NCI-H2081 (cell line): ENCODE data around the gene SPATA31D1.
"Not testable (repeated sequence)": the region's sequence is repeated elsewhere in the genome, so short reads cannot be mapped to it uniquely, and the experiment has no call there.

Experiments used
- DNase-seq, 2 experiments: peaks; one replicate each; lab custom pipeline; 2025; lab: John Stamatoyannopoulos, UW

SPATA31D1 gene

DNA sequence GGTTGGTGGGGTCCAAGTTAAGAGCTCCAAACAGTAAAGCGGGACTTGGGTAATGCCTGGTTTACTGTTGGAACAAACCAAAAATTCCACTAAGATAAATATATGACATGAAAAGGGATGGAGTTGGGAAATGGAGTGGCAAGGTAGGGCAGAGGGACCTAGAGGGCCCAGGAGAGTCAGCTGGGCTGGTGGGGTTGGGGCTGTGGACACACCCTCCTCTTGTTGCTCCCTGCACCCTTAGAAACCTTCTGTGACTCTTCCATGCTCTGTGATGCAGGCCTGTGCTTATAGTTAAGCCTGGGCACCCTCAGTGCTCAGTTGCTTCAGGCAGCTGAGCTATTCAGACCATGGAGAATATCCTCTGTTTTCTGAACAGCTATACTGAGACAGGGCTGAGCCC is at the start of gene SPATA31D1:
SPATA31D1 (plus strand) TSS at position 301 of the 400 bp plus-strand sequence; CDS start at position 348, 47 bp downstream.
- DNase-seq = not testable (repeated sequence)

DNA sequence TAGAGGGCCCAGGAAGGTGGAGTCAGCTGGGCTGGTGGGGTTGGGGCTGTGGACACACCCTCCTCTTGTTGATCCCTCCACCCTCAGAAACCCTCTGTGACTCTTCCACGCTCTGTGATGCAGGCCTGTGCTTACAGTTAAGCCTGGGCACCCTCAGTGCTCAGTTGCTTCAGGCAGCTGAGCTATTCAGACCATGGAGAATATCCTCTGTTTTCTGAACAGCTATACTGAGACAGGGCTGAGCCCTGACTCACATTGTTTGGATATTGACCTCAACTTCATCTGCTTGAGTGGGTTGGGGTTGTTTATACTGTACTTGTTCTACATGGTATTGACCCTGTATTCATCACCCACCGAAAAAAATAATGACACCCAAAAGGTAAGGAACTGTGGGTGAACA is 45.2 kb upstream of the SPATA31D1 start, which contains the start of gene SPATA31D3:
SPATA31D3 (plus strand) TSS at position 108 of the 400 bp plus-strand sequence; CDS start at position 194, 86 bp downstream.
- DNase-seq = not testable (repeated sequence)

DNA sequence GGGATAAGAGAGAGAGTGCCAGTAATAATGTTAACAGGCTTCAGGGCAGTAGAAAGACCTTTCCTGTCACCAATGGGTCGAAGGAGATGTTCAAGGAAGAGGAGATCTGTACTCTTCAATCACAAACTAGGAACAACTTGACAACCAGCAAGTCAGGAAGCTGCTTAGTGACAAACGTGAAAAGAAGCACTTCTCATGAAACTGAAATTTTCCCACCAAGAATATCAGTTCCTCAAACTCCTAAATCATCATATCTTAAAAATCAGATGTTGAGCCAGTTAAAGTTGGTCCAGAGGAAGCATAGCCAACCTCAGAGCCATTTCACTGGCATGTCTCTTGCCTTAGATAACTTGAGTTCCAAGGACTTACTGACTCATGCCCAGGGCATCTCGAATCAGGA is 39.9 kb upstream of the SPATA31D1 start:
- not testable (repeated sequence) for DNase-seq

DNA sequence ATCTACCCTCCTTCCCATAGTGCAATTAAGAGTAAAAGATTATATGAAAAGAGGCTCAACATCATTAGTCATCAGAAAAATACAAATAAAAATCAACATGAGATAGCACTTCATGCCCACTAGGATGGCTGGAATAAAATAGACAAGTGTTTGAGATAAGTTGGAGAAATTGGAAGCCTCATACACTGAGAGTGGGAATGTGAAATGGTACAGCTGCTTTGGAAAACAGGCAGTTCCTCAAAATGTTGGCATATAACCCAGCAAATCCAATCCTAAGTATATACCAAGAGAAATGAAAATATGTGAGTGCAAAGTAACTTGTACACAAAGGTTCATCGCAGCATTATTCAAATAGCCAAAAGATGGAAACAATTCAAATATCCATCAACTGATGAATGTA is 35.5 kb upstream of the SPATA31D1 start:
- DNase-seq = no peak

DNA sequence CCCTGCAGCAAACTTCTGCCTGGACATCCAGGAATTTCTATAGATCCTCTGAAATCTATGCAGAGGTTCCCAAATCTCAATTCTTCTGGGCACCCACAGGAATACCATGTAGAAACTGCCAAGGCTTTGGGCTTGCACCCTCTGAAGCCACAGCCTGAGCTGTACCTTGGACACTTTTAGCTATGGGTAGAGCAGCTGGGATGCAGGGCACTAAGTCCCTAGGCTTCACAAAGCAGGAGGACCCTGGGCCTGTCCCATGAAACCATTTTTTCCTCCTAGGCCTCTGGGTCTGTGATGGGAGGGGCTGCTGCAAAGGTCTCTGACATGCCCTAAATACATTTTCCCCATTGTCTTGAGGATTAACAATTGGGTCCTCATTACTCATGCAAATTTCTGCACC is 32.9 kb upstream of the SPATA31D1 start:
- no peak for DNase-seq

DNA sequence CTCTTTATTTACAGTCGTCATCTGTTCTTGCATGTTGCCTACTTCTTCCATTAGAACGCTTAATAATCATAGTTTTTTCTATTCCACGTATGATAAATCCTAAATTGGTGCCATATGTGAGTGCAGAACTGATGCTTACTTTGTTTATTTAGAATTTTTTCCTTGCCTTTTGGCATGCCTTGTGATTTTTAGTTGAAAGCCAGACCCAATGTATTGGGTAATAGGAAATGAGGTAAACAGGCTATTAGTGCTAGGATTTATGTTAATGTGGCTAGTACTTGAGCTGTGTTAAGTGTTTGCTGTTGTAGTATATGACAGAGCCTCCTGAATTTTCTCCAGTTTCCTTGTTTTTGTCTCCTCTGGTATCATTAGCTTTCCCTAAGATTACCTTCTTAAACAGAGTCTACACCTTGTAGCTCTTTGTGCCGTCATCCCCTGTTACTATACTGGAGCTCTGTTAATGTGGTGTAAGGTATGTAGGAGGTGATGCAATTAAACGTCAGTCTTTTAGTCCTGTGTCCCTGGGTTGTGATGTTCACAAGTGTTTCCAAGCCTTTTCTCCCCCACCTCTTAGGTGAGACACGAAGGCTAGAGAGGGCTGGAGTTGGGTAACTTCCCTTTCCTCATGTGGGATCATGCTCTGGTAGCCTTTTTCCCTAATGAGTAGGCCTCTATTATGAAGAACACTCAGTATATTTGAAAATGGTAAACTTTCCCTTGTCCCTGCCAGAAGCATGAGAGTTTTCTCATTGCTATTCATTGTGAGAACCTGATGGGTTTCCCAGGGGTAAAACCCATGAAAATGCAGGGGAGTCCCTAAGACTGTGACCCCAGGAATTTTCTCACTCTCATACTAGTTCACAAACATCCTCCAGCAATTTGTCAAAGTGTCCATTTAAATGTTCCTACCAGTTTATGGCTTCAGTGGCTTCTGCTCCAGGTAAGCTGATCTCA is 24.1 kb upstream of the SPATA31D1 start:
- DNase-seq = no peak

DNA sequence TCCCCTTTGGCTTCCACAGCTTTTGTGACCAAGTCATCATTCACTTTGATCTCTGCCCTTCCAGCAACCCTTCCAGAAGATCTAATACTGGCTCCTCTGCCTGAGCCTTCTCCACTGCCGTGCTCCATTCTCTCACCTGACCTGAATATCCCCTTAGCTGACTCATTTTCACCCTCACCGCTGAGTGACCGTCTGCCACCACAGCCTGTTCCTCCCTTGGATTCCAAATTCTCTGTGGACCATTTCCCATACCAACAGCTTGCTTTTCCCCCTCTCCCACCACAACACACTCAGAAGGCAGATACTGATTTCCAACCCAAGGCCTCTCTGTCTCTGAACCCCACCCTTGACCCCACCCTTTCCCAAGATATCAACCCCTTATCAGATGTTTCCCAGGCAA is 20.5 kb upstream of the SPATA31D1 start:
- no peak for DNase-seq

DNA sequence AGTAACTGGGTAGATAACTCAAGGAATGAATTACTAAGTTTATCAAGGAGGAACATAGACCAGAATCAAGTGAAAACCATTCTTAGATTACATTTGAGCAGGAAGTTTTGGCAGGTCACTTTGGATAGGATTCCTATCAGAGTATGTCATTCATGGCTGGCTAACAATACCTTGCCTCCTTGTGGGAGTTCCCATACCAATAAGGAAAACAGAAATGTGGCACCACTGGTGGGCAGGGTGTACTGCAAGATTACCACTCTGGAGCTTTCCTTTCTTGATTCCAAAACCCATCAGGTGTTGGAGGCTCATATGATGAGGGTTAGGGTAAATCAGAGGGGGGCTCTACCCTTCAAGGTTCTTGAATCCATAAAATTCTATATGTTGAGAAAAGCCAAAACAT is 18.6 kb upstream of the SPATA31D1 start:
- no peak for DNase-seq

DNA sequence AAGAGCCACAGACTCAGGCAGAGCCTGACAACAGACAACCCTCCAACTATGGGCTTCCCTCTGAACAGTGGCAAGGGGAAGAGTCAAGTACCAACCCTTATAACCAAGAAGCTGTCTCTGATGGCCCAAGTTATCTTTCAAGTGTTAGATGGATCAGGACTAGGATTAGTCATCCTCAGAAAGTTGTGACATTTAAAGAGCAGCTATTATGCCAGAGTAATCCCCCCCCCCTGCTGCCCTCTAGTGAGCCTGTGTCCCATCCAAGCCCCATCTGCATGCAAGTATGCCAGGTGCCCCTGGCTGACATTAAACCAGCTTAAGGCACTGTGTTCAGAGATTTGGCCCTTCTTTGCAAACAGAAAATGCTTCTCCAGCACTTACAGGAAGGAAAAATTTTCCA is 16.8 kb upstream of the SPATA31D1 start:
- no peak for DNase-seq

DNA sequence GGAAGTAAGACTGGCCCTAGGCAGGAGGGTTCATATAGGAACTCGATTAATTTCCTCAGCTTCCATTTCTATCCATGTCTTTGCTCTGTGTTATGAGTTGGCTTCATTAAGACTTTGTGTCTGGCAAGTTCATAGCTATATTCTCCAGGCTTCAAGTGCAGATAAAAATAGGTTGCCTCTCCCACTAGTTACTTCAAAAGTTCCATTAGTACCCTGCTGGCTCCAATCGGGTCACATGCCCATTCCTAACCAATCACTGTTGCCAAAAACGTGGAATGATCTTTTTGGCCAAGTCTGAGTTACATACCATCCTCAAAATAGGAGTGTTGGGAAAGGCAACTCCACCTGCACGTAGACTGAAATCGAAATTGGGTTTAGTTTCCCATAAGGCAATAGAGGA is 13.8 kb upstream of the SPATA31D1 start:
- DNase-seq = no peak

DNA sequence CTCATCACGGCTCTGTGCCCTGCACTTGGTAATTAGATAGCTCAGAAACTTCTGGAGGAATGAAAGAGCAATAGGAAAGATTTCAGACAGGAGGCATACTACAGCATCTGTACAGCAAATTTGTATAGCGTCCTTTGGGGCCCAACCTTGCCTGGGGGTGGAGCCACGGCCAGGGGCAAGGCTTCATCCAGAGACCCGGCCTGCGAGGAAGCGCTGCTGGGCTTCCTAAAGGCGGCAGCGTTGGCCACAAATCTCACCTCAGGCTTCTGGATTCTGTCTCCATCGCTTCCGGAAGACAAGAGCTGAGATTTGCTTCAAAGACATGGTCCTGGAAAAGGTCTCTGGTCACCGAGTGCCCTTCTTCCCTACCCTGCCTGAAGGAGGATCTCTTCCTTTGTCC is 12.2 kb upstream of the SPATA31D1 start:
- no peak for DNase-seq

DNA sequence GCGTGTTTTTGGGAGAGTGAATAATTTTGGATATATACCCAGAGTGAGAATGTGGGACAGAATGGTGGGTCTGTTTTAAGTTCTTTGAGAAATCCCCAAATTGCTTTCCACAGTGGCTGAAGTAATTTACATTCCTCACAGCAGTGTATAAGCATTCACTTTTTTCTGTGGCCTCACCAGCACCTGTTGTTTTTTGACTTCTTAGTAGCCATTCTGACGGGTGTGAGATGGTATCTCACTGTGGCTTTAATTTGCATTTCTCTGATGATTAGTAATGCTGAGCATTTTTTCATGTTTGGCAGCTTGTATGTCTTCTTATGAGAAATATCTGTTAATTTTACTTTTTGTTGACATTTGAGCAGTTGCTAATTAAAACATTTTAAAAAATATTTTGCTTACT is 9.4 kb upstream of the SPATA31D1 start:
- no peak for DNase-seq

DNA sequence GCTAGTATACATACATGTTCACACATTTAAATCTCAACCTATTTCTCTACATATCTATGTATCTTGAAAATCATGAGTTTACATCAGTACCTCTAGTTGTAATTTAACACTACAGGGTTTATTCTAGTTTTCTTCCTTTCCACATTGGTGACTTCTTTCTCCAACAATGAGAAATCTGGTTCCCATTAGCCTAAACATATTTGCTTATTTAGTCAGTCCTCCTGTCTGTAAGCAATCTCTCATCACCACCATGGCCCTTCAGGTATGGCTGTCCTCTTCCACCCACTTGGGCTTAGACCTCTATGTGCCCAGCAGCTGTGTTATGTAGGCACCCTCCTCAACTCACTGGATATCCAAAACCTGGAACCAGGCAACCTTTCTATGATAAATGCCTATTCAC is 8.0 kb upstream of the SPATA31D1 start:
- no peak for DNase-seq

DNA sequence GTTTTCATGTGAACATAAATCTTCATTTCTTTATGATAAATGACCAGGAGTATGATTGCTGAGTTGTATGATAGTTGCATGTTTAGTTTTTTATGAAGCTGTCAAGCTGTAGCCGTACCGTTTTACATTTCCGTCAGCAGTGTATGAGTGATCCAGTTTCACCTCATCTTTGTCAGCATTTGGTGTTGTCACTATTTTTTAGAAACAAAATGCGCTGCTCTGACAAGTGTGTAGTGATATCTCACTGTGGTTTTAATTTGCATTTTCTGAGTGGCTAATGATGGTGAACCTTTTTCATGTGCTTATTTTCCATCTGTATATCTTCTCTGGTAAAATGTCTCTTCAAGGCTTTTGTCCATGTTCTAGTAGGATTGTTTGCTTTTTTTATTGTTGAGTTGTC is 6.7 kb upstream of the SPATA31D1 start:
- DNase-seq = no peak

DNA sequence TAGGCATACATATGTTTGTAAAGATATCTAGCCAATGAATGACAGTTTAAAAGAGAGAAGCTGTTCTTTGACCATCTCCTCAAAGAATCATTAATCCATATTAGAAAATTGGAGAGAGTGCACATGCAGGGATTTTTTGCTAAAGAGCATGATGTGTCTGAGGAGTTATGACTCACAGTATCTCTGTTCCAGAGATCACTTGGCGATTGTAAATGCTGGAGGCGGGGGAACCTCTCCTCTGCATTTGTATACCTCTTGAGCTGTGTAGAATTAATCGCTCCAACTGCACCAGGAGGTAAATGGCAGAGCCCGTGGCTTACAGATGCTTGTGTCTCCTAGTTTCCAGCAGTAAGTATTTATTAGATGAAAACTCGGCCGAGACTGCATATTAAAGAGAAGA is 3.6 kb upstream of the SPATA31D1 start:
- no peak for DNase-seq

DNA sequence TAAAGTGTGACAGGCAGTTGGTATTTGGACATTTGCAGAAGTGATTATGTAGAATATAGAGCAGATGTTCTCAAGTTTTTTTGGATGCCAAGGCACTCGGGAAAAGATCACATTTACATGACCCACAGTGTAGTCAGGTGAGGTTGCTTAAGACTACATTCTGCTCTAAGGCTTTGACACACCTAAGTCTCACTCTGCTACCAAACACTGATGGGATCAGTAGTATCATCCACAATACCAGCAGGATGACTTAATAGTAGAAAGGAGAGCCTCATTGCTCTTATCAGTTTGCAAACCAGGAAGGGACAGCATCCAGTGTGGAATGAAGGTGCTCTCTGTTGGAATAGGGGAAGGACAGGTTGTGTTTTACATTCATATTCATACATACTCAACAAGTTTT is 2.5 kb upstream of the SPATA31D1 start:
- DNase-seq = no peak

DNA sequence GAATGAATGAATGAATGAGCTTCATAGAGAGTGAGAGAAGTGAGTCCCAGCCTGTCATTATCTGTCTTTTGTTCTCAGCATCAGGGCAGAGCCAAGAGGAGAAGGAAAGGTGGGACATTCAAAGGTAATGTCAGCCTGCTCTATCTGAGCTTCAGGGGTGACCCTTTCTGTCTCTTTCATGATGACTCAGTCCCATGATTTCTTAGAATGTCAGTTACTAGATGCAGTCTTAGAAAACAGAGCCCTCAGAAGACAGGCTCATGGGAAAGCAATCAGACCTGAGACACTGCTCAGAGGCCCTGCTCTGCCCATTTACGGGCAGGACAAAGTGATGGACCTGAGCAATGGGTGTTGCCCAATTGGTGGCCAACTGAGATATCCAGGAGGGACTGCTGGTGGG is 1.1 kb downstream of the SPATA31D1 start:
- no peak for DNase-seq

DNA sequence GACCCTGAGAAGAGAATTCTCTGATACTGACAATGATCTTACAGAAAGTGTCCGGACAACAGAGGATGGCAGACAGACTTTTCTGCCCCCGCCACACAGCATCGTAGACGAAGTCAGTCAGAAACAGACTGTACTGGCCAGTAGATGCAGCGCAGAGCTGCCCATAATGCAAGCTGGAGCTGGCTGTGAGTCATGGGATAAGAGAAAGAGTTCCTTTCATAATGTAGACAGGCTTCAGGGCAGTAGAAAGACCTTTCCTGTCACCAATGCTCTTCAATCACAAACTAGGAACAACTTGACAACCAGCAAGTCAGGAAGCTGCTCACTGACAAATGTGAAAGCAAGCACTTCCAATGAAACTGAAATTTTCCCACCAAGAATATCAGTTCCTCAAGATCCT is 5.1 kb downstream of the SPATA31D1 start:
- DNase-seq = no peak

DNA sequence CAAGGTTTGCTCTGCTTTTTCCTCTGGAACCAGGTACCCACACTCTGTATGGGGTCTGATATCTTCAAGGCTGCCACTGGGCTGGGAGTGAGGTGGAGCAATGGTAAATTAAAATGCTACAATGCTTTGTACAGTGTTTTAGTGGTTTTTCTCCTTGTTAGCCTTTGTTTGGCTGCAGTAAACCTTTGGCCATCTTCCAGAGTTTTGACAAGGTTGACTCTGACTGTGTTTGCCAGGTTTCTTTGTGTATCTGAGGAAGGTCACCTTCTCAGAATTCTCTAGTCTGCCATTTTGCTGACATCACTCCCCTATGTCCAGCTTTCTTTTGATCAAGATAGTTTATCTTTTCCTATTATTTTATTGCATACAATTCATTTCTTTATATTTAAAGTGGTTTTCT is 11.2 kb downstream of the SPATA31D1 start:
- DNase-seq = peak in 1 of 2 experiments; percentile 35

DNA sequence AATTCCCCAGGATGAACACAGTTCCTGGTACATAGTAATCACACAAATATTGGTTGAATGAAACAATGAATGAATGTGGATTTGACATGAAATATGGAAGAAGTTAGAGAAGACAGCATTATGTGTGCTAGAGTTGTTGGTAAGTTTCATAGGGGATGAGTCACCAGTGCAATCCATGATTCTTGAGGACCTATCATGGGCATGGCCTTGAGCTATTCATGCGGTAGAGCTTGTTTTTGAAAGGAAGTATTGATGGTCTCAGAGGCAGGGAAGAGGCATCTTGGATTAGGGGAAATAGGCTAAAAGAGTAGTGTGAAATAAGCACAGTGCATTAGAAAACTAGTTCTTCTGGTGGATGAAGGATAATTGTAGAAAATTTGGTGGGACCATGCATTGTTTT is 22.1 kb downstream of the SPATA31D1 start:
- no peak for DNase-seq

DNA sequence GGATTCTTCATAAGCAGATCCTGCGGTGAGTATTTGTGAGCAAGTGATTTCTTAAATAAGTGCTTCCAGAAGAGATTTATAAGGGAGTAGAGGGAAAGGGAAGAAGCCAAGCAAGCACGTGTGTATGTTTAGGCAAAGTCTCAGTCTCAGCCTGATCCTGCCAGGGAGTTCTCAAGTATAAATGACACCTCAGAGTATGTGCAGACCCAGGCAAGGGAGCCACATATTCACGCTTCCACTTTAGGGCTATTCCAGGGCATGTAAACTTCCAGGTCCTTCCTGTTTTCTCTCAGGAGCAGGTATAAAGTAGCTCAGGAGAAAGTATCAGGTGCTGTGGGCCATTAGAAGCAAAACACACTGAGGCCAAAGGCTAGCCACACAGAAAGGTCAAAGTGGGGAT is 22.6 kb downstream of the SPATA31D1 start:
- no peak for DNase-seq

DNA sequence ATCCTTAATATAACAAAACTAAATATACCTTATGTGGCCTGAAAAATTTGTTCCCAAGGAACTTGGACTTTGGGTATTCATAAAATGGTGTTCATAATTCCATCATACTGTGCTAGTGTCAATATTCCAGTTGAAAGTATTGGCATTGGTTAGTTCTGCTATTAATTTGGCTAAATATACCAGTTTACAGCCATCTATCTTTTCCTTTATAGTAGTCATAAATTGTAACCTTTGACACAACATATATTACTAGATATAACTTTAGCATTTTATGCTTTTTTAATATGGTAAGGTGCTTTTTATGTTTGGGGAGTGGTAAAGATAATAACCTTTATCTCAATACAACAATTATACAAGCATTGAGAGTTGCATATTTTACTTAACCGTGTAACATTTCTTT is 23.7 kb downstream of the SPATA31D1 start:
- DNase-seq = no peak

DNA sequence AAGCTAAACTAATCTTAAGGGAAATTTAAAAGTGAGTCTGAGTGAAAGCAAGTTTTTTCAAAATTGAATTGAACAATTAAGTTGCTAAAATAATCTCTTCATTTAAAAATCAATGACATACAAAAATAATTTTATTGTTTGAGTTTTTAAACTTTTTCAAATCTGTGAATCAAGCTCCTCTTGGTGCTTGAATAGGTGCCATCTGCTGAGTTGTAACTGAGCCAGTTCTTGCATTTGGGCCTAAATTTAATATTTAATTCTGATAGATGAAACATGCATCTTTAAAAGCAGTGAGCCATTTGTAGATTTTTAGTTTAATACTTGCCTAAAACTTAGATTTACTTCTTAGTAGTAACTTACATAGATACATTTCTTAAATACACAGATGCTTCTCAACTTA is 31.8 kb downstream of the SPATA31D1 start:
- no peak for DNase-seq

DNA sequence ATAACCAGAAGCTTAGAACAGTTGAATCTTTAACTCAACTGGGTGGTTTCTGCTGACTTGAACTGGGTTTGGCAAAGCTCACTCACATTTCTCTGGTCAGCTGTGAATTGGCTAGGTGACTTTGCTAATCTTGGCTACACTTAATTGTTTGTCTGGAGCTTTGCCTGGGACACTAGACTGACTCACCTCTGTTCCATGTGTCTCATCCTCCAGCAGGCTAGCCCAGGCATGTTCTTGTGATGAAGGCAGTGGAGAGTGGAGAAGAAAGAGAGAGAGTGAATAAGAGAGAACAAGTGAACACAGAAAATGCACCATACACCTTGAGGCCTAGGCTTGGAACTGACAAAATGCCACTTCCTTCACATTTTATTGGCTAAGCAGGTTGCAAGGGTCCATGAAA is 32.6 kb downstream of the SPATA31D1 start:
- DNase-seq = no peak
